GM19239 (cell line): ENCODE results near the gene TMED8.
"Not testable (repeated sequence)": the region's sequence is repeated elsewhere in the genome, so short reads cannot be mapped to it uniquely, and the experiment has no call there.

Experiments used
- DNase-seq: peaks from one replicate; pipeline ENCODE4 v3.0.0; 2011; ENCODE audit warnings: low spot score; ENCODE audit not compliant: insufficient read length
- FAIRE-seq: peaks from 2 replicates; lab custom pipeline; 2011; peaks lifted over from hg19 to GRCh38; lab: Jason Lieb, UNC

Gene TMED8

DNA sequence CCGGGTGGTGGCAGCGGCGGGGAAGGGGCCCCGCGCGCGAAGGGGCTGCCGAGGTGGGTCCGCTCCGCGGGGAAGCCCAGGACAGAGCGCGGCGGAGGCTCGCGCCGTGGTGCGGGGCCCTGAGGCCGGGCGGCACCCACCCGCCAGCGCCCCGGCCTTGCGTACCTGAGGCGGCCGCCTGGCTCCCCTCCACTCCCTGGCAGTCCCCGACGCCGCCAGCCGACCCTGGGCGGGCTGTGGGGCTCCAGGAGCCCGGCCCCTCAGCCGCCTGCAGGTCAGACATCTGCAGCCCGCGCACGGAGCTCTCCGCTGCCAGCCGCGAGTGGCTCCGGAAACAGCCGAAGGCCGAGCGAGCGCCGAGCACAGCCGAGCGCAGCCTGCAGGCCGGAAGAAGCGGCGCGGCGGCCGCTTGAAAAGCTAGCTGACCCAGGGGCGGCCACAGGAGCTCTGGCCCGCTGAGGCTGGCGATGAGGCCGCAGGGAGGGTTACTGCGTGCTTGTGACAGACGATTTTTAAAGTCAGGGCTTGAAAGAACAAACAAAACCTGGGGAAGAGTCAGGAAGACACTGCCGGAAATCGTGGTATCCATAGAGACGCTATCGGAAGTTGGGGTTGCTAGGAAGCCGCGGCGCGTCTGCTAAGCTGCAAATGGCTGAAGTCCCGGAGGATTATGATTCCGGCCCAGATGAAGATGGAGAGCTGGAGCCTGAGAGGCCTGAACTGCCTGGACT, at the start of gene TMED8, which contains the start of gene SAMD15:
Gene TMED8, minus strand, starts transcription at position 324 of the 731 bp plus-strand sequence. Its CDS starts 41 bp downstream, at position 283.
Gene SAMD15, plus strand, starts transcription at position 609 of the 731 bp plus-strand sequence. Its CDS starts 40 bp downstream, at position 649.
- FAIRE-seq: peak; percentile 96
- peak; percentile 81 for DNase-seq

DNA sequence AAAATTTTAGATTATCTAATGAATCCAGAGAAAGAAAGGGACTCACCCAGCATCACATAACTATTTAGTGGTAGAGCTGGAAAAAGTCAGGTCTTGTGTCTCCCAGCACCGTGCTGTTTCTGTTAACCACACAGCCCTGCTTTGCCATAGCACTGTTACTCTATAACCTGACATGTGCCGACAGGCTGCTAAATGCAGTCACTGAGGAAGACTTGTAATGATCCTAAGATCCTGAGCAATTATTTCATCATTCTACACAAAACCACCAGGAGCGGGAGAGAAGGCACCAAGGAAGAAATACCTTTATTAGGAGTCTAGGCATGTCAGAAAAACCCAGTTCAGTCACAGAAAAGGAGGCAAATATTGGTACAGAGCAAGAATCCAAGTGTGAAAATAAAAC, 49.5 kb upstream of the TMED8 start:
- no peak for FAIRE-seq
- no peak for DNase-seq

- DNase-seq: no peak
- FAIRE-seq: no peak
Measured at GRCh38 chr14:77424862-77425261, 48.0 kb upstream of the TMED8 start.

GRCh38 chr14:77423423-77423822, 46.5 kb upstream of the TMED8 start, which contains the start of gene NOXRED1:
TSS of gene NOXRED1 (minus strand) at chr14:77423523. CDS start at chr14:77422889, 634 bp downstream.
- DNase-seq (no peak), FAIRE-seq (no peak)

DNA sequence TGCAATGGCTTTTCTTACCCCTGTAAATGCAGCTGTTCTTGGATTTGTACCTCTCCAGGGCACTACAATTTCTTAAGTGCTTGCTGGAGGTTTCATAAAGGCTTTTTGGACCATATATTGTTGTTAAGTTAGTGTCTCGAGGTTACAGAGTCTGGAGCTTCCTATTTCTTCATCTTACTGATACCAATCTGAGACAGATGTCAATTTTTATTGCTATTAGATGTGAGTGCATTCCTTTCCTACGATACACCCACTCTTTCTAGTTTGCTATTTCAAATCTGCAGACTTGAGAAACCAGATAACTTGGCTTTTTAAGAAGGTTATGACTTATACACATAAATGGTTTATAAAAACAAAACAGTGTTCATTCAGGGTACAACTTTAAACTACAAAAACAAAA, 44.3 kb upstream of the TMED8 start:
- FAIRE-seq: no peak
- no peak for DNase-seq

GRCh38 chr14:77416836-77417235, 39.9 kb upstream of the TMED8 start:
- DNase-seq (no peak), FAIRE-seq (no peak)

DNA sequence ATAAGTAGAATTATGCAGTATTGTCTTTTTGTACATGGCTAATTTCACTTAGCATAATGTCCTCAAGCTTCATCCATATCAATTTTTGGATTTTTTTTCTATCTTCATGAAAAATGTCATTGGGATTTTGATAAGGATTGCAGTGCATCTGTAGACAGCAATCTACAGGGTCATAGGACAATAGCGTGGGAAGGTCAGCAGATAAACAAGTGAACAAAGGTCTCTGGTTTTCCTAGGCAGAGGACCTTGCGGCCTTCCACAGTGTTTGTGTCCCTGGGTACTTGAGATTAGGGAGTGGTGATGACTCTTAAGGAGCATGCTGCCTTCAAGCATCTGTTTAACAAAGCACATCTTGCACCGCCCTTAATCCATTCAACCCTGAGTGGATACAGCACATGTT, 39.2 kb upstream of the TMED8 start:
- DNase-seq, FAIRE-seq: not testable (repeated sequence)

DNA sequence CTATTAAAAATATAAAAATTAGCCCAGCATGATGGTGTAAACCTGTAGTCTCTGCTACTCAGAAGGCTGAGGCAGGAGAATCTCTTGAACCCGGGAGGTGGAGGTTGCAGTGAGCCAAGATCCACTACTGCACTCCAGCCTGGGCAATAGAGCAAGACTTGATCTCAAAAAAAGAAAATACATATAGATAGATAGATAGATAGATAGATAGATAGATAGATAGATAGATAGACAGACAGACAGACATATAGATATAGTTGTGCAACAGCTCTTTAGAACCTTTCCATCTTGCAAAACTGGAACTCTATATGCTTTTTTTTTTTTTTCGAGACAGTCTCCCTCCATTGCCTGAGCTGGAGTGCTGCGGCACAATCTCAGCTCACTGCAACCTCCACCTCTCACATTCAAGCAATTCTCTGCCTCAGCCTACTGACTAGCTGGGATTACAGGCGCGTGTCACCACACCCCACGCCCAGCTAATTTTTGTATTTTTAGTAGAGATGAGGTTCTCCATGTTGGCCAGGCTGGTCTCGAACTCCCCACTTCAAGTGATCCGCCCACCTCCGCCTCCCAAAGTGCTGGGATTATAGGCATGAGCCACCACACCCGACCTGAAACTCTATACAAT, 38.6 kb upstream of the TMED8 start:
- FAIRE-seq, DNase-seq: not testable (repeated sequence)

GRCh38 chr14:77409131-77409533, 32.2 kb upstream of the TMED8 start:
- no peak for DNase-seq

GRCh38 chr14:77407158-77407557, 30.3 kb upstream of the TMED8 start:
- FAIRE-seq (no peak), DNase-seq (no peak)

More at GRCh38 chr14:77409131-77409533, 32.2 kb upstream of the TMED8 start:
- no peak for FAIRE-seq

DNA sequence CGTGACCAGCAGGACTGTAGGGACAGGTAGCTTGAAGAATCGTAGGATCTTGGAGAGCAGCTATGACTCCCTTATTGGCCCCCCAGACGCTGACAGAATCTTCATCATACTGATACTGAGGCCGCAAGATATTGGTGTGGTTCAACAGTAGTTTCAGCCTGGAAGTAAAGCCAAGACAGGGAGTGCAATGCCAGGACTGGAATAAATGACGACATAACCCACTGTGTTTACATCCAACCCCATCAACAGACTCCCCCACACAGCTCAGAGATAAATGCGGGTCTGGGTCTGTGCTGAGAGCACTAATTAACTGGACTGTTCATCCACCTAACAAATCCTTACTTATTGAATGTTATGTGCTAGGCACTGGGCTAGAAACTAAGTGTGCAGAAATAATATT, 29.8 kb upstream of the TMED8 start:
- DNase-seq (no peak), FAIRE-seq (no peak)

- FAIRE-seq (no peak), DNase-seq (no peak)
Measured at GRCh38 chr14:77406086-77406485, 29.2 kb upstream of the TMED8 start.

DNA sequence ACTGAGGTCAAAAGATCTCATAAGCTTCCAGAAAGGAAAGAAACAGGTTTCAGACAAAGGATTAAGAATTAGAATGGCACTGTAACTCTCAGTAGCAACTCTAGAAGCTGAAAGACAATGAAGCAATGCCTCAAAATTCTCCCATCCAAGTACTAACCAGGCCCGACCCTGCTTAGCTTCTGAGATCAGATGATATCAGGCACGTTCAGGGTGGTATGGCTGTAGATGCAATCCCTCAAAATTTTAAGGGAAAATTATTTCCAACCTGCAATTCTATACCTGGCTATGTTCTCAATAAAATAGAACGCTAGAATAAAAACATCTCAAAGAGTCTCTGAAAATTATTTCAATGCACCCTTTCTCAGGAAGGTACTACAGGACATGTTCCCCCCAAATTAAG, 26.9 kb upstream of the TMED8 start:
- no peak for FAIRE-seq
- no peak for DNase-seq

- DNase-seq (no peak), FAIRE-seq (no peak)
Measured at GRCh38 chr14:77400216-77400615, 23.3 kb upstream of the TMED8 start.

DNA sequence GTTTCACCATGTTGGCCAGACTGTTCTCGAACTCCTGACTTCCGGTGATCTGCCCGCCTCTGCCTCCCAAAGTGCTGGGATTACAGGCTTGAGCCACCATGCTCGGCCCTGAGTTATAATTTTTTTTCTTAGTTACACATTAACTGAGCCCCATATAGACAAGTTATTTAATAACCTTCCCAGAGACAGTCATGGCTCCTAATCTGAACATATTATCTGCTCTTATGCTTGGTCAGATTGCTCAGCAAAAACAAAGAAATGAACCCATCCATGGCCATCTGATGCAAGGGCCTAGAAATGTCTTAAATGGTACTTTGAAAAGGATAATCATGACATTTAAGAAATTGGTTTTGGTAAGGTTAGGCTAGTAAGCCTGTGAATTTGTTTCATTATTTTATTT, 13.3 kb upstream of the TMED8 start:
- FAIRE-seq: no peak
- DNase-seq: no peak

- DNase-seq (no peak), FAIRE-seq (no peak)
Measured at GRCh38 chr14:77378701-77379100, 1.8 kb upstream of the TMED8 start.

DNA sequence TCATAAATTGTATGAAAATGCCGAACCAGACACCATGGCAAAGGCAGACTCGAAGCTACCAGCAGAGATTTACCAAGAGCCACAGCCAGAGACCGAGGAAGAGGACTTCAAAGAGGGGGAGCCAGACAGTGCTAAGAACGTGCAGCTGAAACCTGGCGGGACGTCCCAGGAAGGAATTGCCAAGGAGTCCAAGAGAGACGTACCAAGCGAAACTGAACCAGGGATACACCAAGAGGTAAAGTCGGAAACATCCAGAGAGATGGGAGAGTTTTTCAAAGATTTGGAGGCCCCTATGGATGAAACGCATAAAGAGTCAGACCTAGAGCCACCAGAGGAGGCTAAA, 579 bp upstream of the TMED8 start:
- no peak for DNase-seq
- FAIRE-seq: no peak

- FAIRE-seq (peak; percentile 35), DNase-seq (no peak)
Measured at GRCh38 chr14:77375973-77376770, 722 bp downstream of the TMED8 start.

DNA sequence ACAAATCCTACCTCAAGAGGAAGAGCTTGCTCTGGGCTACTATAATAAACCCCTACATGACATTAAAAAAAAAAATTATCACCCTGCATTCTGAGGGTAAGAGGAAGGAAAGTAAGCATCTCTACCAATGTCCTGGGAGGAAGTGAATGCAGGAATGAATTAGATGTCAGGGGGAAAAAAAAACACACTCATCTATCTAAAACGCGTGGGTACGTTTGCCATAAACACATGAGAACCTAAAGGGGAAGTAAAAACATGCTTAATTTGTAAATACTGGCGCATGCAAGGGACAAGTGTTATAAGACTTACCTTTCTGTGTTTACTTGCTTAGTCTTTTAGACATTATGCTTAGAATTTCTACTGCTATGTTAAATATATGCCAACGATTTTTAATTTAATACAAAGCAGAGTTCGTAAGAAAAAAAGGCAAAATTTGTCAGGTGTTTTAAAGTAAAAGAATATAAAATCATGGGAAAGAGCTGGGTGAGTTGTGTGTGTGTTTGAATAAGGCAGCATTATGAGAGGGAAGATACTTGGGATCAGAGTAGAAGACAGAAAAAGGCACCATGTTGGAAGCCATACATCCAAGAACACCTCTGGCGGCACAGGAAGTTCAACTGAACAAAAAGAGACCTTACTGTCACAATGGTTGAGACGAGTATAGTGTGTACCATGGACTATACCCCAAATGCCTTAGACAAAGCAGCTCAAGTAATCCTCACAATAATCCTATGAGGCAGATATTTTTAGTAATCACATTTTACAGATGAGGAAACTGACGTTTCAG, 1.5 kb downstream of the TMED8 start:
- peak; percentile 85 for FAIRE-seq
- DNase-seq: no peak

GRCh38 chr14:77372304-77372841, 4.5 kb downstream of the TMED8 start:
- no peak for DNase-seq
- FAIRE-seq: peak; percentile 95
